ENCODE measurements around the gene SLTM. TPM values are rescaled to one million over a fixed set of nuclear protein-coding genes. Genes with fewer than 3 reads are reported as not detected.
"Not testable (repeated sequence)": the region's sequence is repeated elsewhere in the genome, so short reads cannot be mapped to it uniquely, and the experiment has no call there.

SLTM gene
- total RNA-seq, 2 experiments from 2014 or later, result 79.8 to 89.9 TPM

- intact Hi-C loops (cut with micrococcal nuclease), result no loop called here
- POLR2A ChIA-PET, result interaction anchor here (0.7 to 2.3 kb wide), 4 partner anchors 9 to 16 kb away, joined by 3 to 11 read pairs (median 6); partner anchors contain the start of gene SLTM
- H3K4me1 Mint-ChIP-seq (ENCODE audit: low read depth), result peaks cover 28% of the 10 kb centered on the region
- H3K9me3 Mint-ChIP-seq, result no peaks in the 10 kb centered on the region
- CTCF ChIA-PET, result interaction anchor here (0.6 kb wide), 1 partner anchor 150 kb away, joined by 3 read pairs; the partner anchor contains the start of gene MINDY2
- ATAC-seq, result no peak
- H3K36me3 Mint-ChIP-seq (ENCODE audit: low read depth), result peaks cover 26% of the 10 kb centered on the region
- no peak overlapping the region for H3K27ac Mint-ChIP-seq
- TF ChIP-seq CTCF (IDR thresholded peaks at IDR 0.05), result no peak
- DNase-seq, result no peak
- H3K27me3 Mint-ChIP-seq, result no peaks in the 10 kb centered on the region
- no peak overlapping the region for H3K4me3 Mint-ChIP-seq
These were observed 12.2 kb downstream of the SLTM start for GRCh38 chr15:58921267-58921790.

- H3K9me3 Mint-ChIP-seq; H3K27ac Mint-ChIP-seq; DNase-seq; H3K27me3 Mint-ChIP-seq; CTCF ChIA-PET; H3K4me3 Mint-ChIP-seq; intact Hi-C loops (cut with micrococcal nuclease); ATAC-seq: not testable (repeated sequence)
- POLR2A ChIA-PET, result interaction anchor here (0.6 to 2.3 kb wide), 2 partner anchors 13 to 125 kb away, joined by 3 to 11 read pairs; partner anchors contain the start of gene SLTM
- Mint-ChIP-seq H3K36me3 (ENCODE audit: low read depth) (peaks cover 24% of the 10 kb centered on the region), H3K4me1 (ENCODE audit: low read depth) (peaks cover 24% of the 10 kb centered on the region)
These were observed 13.0 kb downstream of the SLTM start for GRCh38 chr15:58920447-58920846.

GRCh38 chr15:58919232-58919631, 14.2 kb downstream of the SLTM start:
- H3K27me3 Mint-ChIP-seq, result no peaks in the 10 kb centered on the region
- no peak overlapping the region for H3K27ac Mint-ChIP-seq
- peaks cover 19% of the 10 kb centered on the region for H3K4me1 Mint-ChIP-seq (ENCODE audit: low read depth)
- TF ChIP-seq CTCF (IDR thresholded peaks at IDR 0.05), result no peak
- peaks cover 29% of the 10 kb centered on the region for H3K36me3 Mint-ChIP-seq (ENCODE audit: low read depth)
- ATAC-seq (no peak), DNase-seq (no peak)
- ChIA-PET POLR2A (no interaction called here), CTCF (no interaction called here)
- H3K9me3 Mint-ChIP-seq, result no peaks in the 10 kb centered on the region
- intact Hi-C loops (cut with micrococcal nuclease), result no loop called here
- H3K4me3 Mint-ChIP-seq, result no peak overlapping the region

GRCh38 chr15:58918239-58918638, 15.2 kb downstream of the SLTM start:
- CTCF ChIA-PET, result no interaction called here
- Mint-ChIP-seq H3K27ac (no peak overlapping the region), H3K27me3 (no peaks in the 10 kb centered on the region), H3K4me1 (ENCODE audit: low read depth) (peaks cover 18% of the 10 kb centered on the region), H3K9me3 (no peaks in the 10 kb centered on the region), H3K36me3 (ENCODE audit: low read depth) (peaks cover 33% of the 10 kb centered on the region), H3K4me3 (no peak overlapping the region)
- DNase-seq (no peak), ATAC-seq (no peak)
- intact Hi-C loops (cut with micrococcal nuclease), result no loop called here
- POLR2A ChIA-PET, result interaction anchor here (0.7 to 0.9 kb wide), 3 partner anchors 10 to 665 kb away, joined by 3 read pairs; no protein-coding TSS in a partner anchor
- TF ChIP-seq CTCF (IDR thresholded peaks at IDR 0.05), result no peak

GRCh38 chr15:58917613-58918129, 15.8 kb downstream of the SLTM start:
- H3K27ac Mint-ChIP-seq; H3K4me3 Mint-ChIP-seq; ATAC-seq; H3K9me3 Mint-ChIP-seq; H3K27me3 Mint-ChIP-seq; DNase-seq; intact Hi-C loops (cut with micrococcal nuclease): not testable (repeated sequence)
- CTCF ChIA-PET, result interaction anchor here (1.5 kb wide), 1 partner anchor 13 kb away, joined by 4 read pairs; no protein-coding TSS in a partner anchor
- POLR2A ChIA-PET, result interaction anchor here (0.7 to 0.9 kb wide), 3 partner anchors 10 to 665 kb away, joined by 3 read pairs; no protein-coding TSS in a partner anchor
- Mint-ChIP-seq H3K4me1 (ENCODE audit: low read depth) (peaks cover 15% of the 10 kb centered on the region), H3K36me3 (ENCODE audit: low read depth) (peaks cover 35% of the 10 kb centered on the region)

GRCh38 chr15:58916962-58917361, 16.5 kb downstream of the SLTM start:
- no peak for TF ChIP-seq CTCF (IDR thresholded peaks at IDR 0.05)
- POLR2A ChIA-PET, result no interaction called here
- Mint-ChIP-seq H3K4me1 (ENCODE audit: low read depth) (peaks cover 15% of the 10 kb centered on the region), H3K27me3 (no peaks in the 10 kb centered on the region), H3K36me3 (ENCODE audit: low read depth) (peaks cover 37% of the 10 kb centered on the region), H3K4me3 (no peak overlapping the region), H3K27ac (no peak overlapping the region), H3K9me3 (no peaks in the 10 kb centered on the region)
- DNase-seq (no peak), ATAC-seq (no peak)
- CTCF ChIA-PET, result interaction anchor here (0.6 to 1.5 kb wide), 3 partner anchors 13 to 199 kb away, joined by 3 to 4 read pairs (median 3); no protein-coding TSS in a partner anchor
- intact Hi-C loops (cut with micrococcal nuclease), result no loop called here

Measured in activated CD8-positive, alpha-beta T cell treated with anti-CD3 and anti-CD28 coated beads for 36 hours (primary cell).